ENCODE measurements around the gene HAL. TPM values are rescaled to one million over a fixed set of nuclear protein-coding genes. Genes with fewer than 3 reads are reported as not detected.
"Not testable (repeated sequence)": the region's sequence is repeated elsewhere in the genome, so short reads cannot be mapped to it uniquely, and the experiment has no call there.

HAL gene
- total RNA-seq, 1 donor from 2014 or later, result 7.3 TPM

GRCh38 chr12:95974358-95974757 lies 21.8 kb downstream of the HAL start:
- no peaks in the 10 kb centered on the region for H3K36me3 ChIP-seq
- no peak for TF ChIP-seq CTCF (IDR thresholded peaks at IDR 0.05)
- intact Hi-C loops (cut with DNase I), result no loop called here

GRCh38 chr12:95972832-95973456 lies 23.2 kb downstream of the HAL start:
- DNase-seq (no peak), ATAC-seq (no peak)
- no peak overlapping the region for H3K27ac ChIP-seq
- no peaks in the 10 kb centered on the region for H3K36me3 ChIP-seq
- no peak for TF ChIP-seq CTCF (IDR thresholded peaks at IDR 0.05)
- H3K4me1 ChIP-seq, result no peaks in the 10 kb centered on the region
- intact Hi-C loops (cut with DNase I), result no loop called here
- no peaks in the 10 kb centered on the region for H3K9me3 ChIP-seq
- no peak overlapping the region for H3K4me3 ChIP-seq
- H3K27me3 ChIP-seq (ENCODE audit: low read depth), result no peaks in the 10 kb centered on the region

More at GRCh38 chr12:95974358-95974757, 21.8 kb downstream of the HAL start:
- Histone ChIP-seq H3K4me1 (no peaks in the 10 kb centered on the region), H3K27me3 (ENCODE audit: low read depth) (no peaks in the 10 kb centered on the region), H3K9me3 (no peaks in the 10 kb centered on the region), H3K27ac (no peak overlapping the region), H3K4me3 (no peak overlapping the region)
- ATAC-seq (no peak), DNase-seq (no peak)

GRCh38 chr12:95970905-95971304 lies 25.2 kb downstream of the HAL start:
- no peak for ATAC-seq
- H3K9me3 ChIP-seq, result no peaks in the 10 kb centered on the region
- no peak for DNase-seq
- H3K36me3 ChIP-seq, result no peaks in the 10 kb centered on the region
- H3K27ac ChIP-seq, result no peak overlapping the region
- intact Hi-C loops (cut with DNase I), result no loop called here
- no peak for TF ChIP-seq CTCF (IDR thresholded peaks at IDR 0.05)
- no peaks in the 10 kb centered on the region for H3K27me3 ChIP-seq (ENCODE audit: low read depth)
- no peak overlapping the region for H3K4me3 ChIP-seq
- H3K4me1 ChIP-seq, result no peaks in the 10 kb centered on the region

GRCh38 chr12:95969116-95969515 lies 27.0 kb downstream of the HAL start:
- H3K36me3 ChIP-seq; H3K4me3 ChIP-seq; H3K27me3 ChIP-seq (ENCODE audit: low read depth); ATAC-seq; intact Hi-C loops (cut with DNase I); H3K4me1 ChIP-seq; DNase-seq; H3K27ac ChIP-seq; H3K9me3 ChIP-seq: not testable (repeated sequence)

- TF ChIP-seq CTCF (IDR thresholded peaks at IDR 0.05), result no peak
- Histone ChIP-seq H3K27ac (no peak overlapping the region), H3K4me3 (no peak overlapping the region), H3K36me3 (no peaks in the 10 kb centered on the region), H3K9me3 (no peaks in the 10 kb centered on the region), H3K27me3 (ENCODE audit: low read depth) (no peaks in the 10 kb centered on the region), H3K4me1 (no peaks in the 10 kb centered on the region)
- intact Hi-C loops (cut with DNase I), result no loop called here
- ATAC-seq (no peak), DNase-seq (no peak)
Observed at GRCh38 chr12:95967301-95967700, 28.8 kb downstream of the HAL start.

- H3K27ac ChIP-seq, result no peak overlapping the region
- H3K4me1 ChIP-seq, result no peaks in the 10 kb centered on the region
- intact Hi-C loops (cut with DNase I), result no loop called here
- no peaks in the 10 kb centered on the region for H3K27me3 ChIP-seq (ENCODE audit: low read depth)
- H3K4me3 ChIP-seq, result no peak overlapping the region
- H3K9me3 ChIP-seq, result no peaks in the 10 kb centered on the region
- ATAC-seq, result no peak
- DNase-seq, result no peak
- TF ChIP-seq CTCF (IDR thresholded peaks at IDR 0.05), result no peak
- no peaks in the 10 kb centered on the region for H3K36me3 ChIP-seq
Observed at GRCh38 chr12:95966287-95966870, 29.8 kb downstream of the HAL start.

Data from lower lobe of right lung (tissue), 2 donors.